Activated CD8-positive, alpha-beta memory T cell treated with anti-CD3 and anti-CD28 coated beads, Interleukin-2, amount 50 U/mL, for 4 hours (primary cell): ENCODE data around the gene SLC16A9.
"Not testable (repeated sequence)": the region's sequence is repeated elsewhere in the genome, so short reads cannot be mapped to it uniquely, and the experiment has no call there.

Source experiments
- DNase-seq: peaks from one replicate; pipeline ENCODE4 v3.0.0-alpha.2; 2020

The SLC16A9 gene

GRCh38 chr10:59672150-59672875, 37.3 kb downstream of the SLC16A9 start:
- DNase-seq, result no peak

GRCh38 chr10:59670269-59670668, 39.4 kb downstream of the SLC16A9 start:
- DNase-seq, result no peak

GRCh38 chr10:59668096-59668495, 41.6 kb downstream of the SLC16A9 start:
- no peak for DNase-seq

GRCh38 chr10:59666310-59666709, 43.3 kb downstream of the SLC16A9 start:
- no peak for DNase-seq

GRCh38 chr10:59663213-59663612, 46.4 kb downstream of the SLC16A9 start:
- DNase-seq, result not testable (repeated sequence)

GRCh38 chr10:59657724-59658123, 51.9 kb downstream of the SLC16A9 start:
- no peak for DNase-seq

GRCh38 chr10:59655309-59655708, 54.3 kb downstream of the SLC16A9 start:
- DNase-seq, result no peak

GRCh38 chr10:59654007-59654406, 55.6 kb downstream of the SLC16A9 start:
- no peak for DNase-seq

GRCh38 chr10:59651902-59652301, 57.7 kb downstream of the SLC16A9 start:
- DNase-seq, result no peak

GRCh38 chr10:59649606-59650346, 59.9 kb downstream of the SLC16A9 start:
- DNase-seq, result no peak

GRCh38 chr10:59648711-59649201, 60.9 kb downstream of the SLC16A9 start:
- no peak for DNase-seq

- DNase-seq, result no peak
Observed at GRCh38 chr10:59644841-59645240, 64.8 kb downstream of the SLC16A9 start.

- DNase-seq, result not testable (repeated sequence)
Observed at GRCh38 chr10:59641688-59642087, 68.0 kb downstream of the SLC16A9 start.

- DNase-seq, result no peak
Observed at GRCh38 chr10:59635502-59636290, 74.0 kb downstream of the SLC16A9 start.

GRCh38 chr10:59634102-59634501, 75.5 kb downstream of the SLC16A9 start:
- no peak for DNase-seq

- no peak for DNase-seq
Observed at GRCh38 chr10:59633063-59633462, 76.6 kb downstream of the SLC16A9 start.

GRCh38 chr10:59631882-59632807, 77.5 kb downstream of the SLC16A9 start:
- DNase-seq, result no peak

- DNase-seq, result no peak
Observed at GRCh38 chr10:59631237-59631636, 78.4 kb downstream of the SLC16A9 start.

- DNase-seq, result no peak
Observed at GRCh38 chr10:59628965-59629364, 80.7 kb downstream of the SLC16A9 start.

- DNase-seq, result no peak
Observed at GRCh38 chr10:59628456-59628855, 81.2 kb downstream of the SLC16A9 start.

GRCh38 chr10:59627366-59628018, 82.2 kb downstream of the SLC16A9 start:
- no peak for DNase-seq

- no peak for DNase-seq
Observed at GRCh38 chr10:59626523-59626869, 83.2 kb downstream of the SLC16A9 start.
